WTC11 (cell line): Measurements from ENCODE around the gene NFATC2. TPM values are rescaled to one million over a fixed set of nuclear protein-coding genes. Genes with fewer than 3 reads are reported as not detected.

Experiments used
- ATAC-seq: fragments of 200-7000 bp; cut with Tn5 transposase; 2 replicates; pipeline ENCODE4 v1.10.0; 2021; ENCODE audit warnings: mild to moderate bottlenecking, moderate library complexity
- CTCF ChIA-PET: fragments of 300-600 bp; sonication (Branson Sonifier 250); formaldehyde crosslinking; loops from one replicate; lab custom pipeline; 2021; ENCODE audit warnings: antibody characterized with exemption; lab: Charles Lee
- POLR2A ChIA-PET: fragments of 350-600 bp; sonication (Branson Sonifier 250); formaldehyde crosslinking; loops from one replicate; lab custom pipeline; 2021; ENCODE audit warnings: antibody characterized with exemption; lab: Charles Lee
- DNase-seq: peaks from one replicate; pipeline ENCODE4 v3.0.0; 2021; ENCODE audit warnings: low spot score
- H3K27ac Mint-ChIP-seq: 2 replicates; pipeline ENCODE4 v1.8.0; 2021; ENCODE audit warnings: mixed read lengths
- H3K27me3 Mint-ChIP-seq: 2 replicates; pipeline ENCODE4 v1.8.0; 2021; ENCODE audit warnings: low read depth, mild to moderate bottlenecking, moderate library complexity, mixed read lengths
- H3K36me3 Mint-ChIP-seq: 2 replicates; pipeline ENCODE4 v1.8.0; 2021; ENCODE audit warnings: mixed read lengths
- H3K4me1 Mint-ChIP-seq: 2 replicates; pipeline ENCODE4 v1.8.0; 2022; ENCODE audit warnings: mixed read lengths
- H3K4me3 Mint-ChIP-seq: 2 replicates; pipeline ENCODE4 v1.8.0; 2021; ENCODE audit warnings: mild to moderate bottlenecking, moderate library complexity, mixed read lengths
- H3K9me3 Mint-ChIP-seq: 2 replicates; pipeline ENCODE4 v1.8.0; 2021; ENCODE audit warnings: mixed read lengths
- CREB1 ChIP-seq: sonication (generic); formaldehyde crosslinking; IDR thresholded peaks from 2 replicates; pipeline ENCODE4 v1.8.0; 2023; ENCODE audit warnings: mild to moderate bottlenecking, missing genetic modification reagents
- ELF4 ChIP-seq: sonication (generic); formaldehyde crosslinking; IDR thresholded peaks from 2 replicates; pipeline ENCODE4 v1.8.1; 2022; ENCODE audit warnings: low read depth, mild to moderate bottlenecking, moderate library complexity, missing genetic modification reagents
- EMX1 ChIP-seq: fragments of 250-450 bp; sonication (Bioruptor Pico); IDR thresholded peaks from 2 replicates; pipeline ENCODE4 v1.8.0; 2021; ENCODE audit warnings: mild to moderate bottlenecking
- FOXP1 ChIP-seq: sonication (generic); formaldehyde crosslinking; IDR thresholded peaks from 2 replicates; pipeline ENCODE4 v1.8.0; 2022; ENCODE audit warnings: missing genetic modification reagents, mild to moderate bottlenecking, moderate library complexity, borderline replicate concordance
- GRHL2 ChIP-seq: fragments of 250-450 bp; sonication (Bioruptor Pico); IDR thresholded peaks from 2 replicates; pipeline ENCODE4 v1.8.0; 2022; ENCODE audit warnings: mild to moderate bottlenecking, moderate library complexity; ENCODE audit not compliant: insufficient replicate concordance, severe bottlenecking
- NFE2L1 ChIP-seq: sonication (generic); formaldehyde crosslinking; IDR thresholded peaks from 2 replicates; pipeline ENCODE4 v1.8.1; 2023; ENCODE audit warnings: missing genetic modification reagents
- SP1 ChIP-seq: sonication (generic); formaldehyde crosslinking; conservative IDR thresholded peaks from 2 replicates; pipeline ENCODE4 v1.8.1; 2022; ENCODE audit warnings: missing genetic modification reagents
- TEAD4 ChIP-seq: sonication (generic); formaldehyde crosslinking; IDR thresholded peaks from 2 replicates; pipeline ENCODE4 v1.8.0; 2022; ENCODE audit warnings: mild to moderate bottlenecking, missing genetic modification reagents
- TP53 ChIP-seq: sonication (generic); formaldehyde crosslinking; IDR thresholded peaks from 2 replicates; pipeline ENCODE4 v1.8.1; 2023; ENCODE audit warnings: mild to moderate bottlenecking, missing genetic modification reagents
- USF1 ChIP-seq: sonication (generic); formaldehyde crosslinking; IDR thresholded peaks from 2 replicates; pipeline ENCODE4 v1.8.0; 2022; ENCODE audit warnings: mild to moderate bottlenecking, missing genetic modification reagents
- ZNF263 ChIP-seq: sonication (generic); formaldehyde crosslinking; IDR thresholded peaks from 2 replicates; pipeline ENCODE4 v1.8.1; 2022; ENCODE audit warnings: low read depth, mild to moderate bottlenecking, moderate library complexity, missing genetic modification reagents
- ZNF317 ChIP-seq: sonication (generic); formaldehyde crosslinking; IDR thresholded peaks from 2 replicates; pipeline ENCODE4 v1.8.1; 2023; ENCODE audit warnings: low read depth, mild to moderate bottlenecking, moderate library complexity, missing genetic modification reagents, borderline replicate concordance
- total RNA-seq: library from RNA; stranded (reverse); gene quantifications from 3 replicates; pipeline ENCODE4 v1.2.3, GENCODE V29; 2021
- TF ChIP-seq, protein P1 (sequence below): fragments of 250-450 bp; sonication (Bioruptor Pico); IDR thresholded peaks from 2 replicates; pipeline ENCODE4 v1.9.0; 2021; ENCODE audit warnings: mild to moderate bottlenecking
- TF ChIP-seq, protein P2 (sequence below): sonication (generic); formaldehyde crosslinking; IDR thresholded peaks from 2 replicates; pipeline ENCODE4 v1.8.0; 2023; ENCODE audit warnings: mild to moderate bottlenecking, missing genetic modification reagents
- TF ChIP-seq, protein P3 (sequence below): fragments of 250-450 bp; sonication (Bioruptor Pico); IDR thresholded peaks from 2 replicates; pipeline ENCODE4 v1.9.0; 2021; ENCODE audit warnings: moderate library complexity, mild to moderate bottlenecking, inconsistent platforms, borderline replicate concordance

The NFATC2 gene
- total RNA-seq, 1 experiment from 2014 or later: 1.7 TPM

DNA sequence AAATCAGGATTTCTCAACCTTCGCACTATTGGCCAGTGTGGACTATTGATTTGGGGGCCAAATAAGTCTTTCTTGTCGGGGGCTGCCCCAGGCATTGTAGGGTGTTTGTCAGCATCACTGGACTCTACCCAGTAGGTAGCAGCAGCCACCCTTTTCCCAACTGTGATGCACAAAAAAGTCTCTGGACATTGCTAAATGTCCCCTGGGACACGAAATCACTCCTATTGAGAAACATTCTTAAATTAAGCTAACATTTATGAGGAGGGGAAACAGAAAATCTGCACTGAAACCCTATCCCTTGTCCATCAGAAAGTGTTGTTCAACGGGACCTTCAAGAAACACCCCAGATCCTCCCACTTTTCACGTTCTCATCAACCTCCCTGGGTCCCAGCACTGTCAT lies 54.2 kb downstream of the NFATC2 start (continued):
- TF ChIP-seq, protein P1, sequence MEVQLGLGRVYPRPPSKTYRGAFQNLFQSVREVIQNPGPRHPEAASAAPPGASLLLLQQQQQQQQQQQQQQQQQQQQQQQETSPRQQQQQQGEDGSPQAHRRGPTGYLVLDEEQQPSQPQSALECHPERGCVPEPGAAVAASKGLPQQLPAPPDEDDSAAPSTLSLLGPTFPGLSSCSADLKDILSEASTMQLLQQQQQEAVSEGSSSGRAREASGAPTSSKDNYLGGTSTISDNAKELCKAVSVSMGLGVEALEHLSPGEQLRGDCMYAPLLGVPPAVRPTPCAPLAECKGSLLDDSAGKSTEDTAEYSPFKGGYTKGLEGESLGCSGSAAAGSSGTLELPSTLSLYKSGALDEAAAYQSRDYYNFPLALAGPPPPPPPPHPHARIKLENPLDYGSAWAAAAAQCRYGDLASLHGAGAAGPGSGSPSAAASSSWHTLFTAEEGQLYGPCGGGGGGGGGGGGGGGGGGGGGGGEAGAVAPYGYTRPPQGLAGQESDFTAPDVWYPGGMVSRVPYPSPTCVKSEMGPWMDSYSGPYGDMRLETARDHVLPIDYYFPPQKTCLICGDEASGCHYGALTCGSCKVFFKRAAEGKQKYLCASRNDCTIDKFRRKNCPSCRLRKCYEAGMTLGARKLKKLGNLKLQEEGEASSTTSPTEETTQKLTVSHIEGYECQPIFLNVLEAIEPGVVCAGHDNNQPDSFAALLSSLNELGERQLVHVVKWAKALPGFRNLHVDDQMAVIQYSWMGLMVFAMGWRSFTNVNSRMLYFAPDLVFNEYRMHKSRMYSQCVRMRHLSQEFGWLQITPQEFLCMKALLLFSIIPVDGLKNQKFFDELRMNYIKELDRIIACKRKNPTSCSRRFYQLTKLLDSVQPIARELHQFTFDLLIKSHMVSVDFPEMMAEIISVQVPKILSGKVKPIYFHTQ (CRISPR knock-in tag): no peak
- TF ChIP-seq SP1 (CRISPR knock-in tag) (no peak), ZNF317 (CRISPR knock-in tag) (no peak)

- H3K4me1 Mint-ChIP-seq: peaks cover 20% of the 10 kb centered on the region
- POLR2A ChIA-PET: no interaction called here
- no peak for DNase-seq
- no peak overlapping the region for H3K4me3 Mint-ChIP-seq
- H3K9me3 Mint-ChIP-seq: no peaks in the 10 kb centered on the region
- no peaks in the 10 kb centered on the region for H3K36me3 Mint-ChIP-seq
- TF ChIP-seq CREB1 (CRISPR knock-in tag) (no peak), ELF4 (CRISPR knock-in tag) (no peak), NFE2L1 (CRISPR knock-in tag) (no peak), TP53 (CRISPR knock-in tag) (no peak)
- TF ChIP-seq, protein P2, sequence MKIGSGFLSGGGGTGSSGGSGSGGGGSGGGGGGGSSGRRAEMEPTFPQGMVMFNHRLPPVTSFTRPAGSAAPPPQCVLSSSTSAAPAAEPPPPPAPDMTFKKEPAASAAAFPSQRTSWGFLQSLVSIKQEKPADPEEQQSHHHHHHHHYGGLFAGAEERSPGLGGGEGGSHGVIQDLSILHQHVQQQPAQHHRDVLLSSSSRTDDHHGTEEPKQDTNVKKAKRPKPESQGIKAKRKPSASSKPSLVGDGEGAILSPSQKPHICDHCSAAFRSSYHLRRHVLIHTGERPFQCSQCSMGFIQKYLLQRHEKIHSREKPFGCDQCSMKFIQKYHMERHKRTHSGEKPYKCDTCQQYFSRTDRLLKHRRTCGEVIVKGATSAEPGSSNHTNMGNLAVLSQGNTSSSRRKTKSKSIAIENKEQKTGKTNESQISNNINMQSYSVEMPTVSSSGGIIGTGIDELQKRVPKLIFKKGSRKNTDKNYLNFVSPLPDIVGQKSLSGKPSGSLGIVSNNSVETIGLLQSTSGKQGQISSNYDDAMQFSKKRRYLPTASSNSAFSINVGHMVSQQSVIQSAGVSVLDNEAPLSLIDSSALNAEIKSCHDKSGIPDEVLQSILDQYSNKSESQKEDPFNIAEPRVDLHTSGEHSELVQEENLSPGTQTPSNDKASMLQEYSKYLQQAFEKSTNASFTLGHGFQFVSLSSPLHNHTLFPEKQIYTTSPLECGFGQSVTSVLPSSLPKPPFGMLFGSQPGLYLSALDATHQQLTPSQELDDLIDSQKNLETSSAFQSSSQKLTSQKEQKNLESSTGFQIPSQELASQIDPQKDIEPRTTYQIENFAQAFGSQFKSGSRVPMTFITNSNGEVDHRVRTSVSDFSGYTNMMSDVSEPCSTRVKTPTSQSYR (CRISPR knock-in tag): no peak
- no peak overlapping the region for H3K27ac Mint-ChIP-seq
- CTCF ChIA-PET: no interaction called here
- no peaks in the 10 kb centered on the region for H3K27me3 Mint-ChIP-seq
- ATAC-seq: no peak; the same call in 1 of the 2 replicates
Measured at GRCh38 chr20:51487565-51488268, 54.8 kb downstream of the NFATC2 start.

DNA sequence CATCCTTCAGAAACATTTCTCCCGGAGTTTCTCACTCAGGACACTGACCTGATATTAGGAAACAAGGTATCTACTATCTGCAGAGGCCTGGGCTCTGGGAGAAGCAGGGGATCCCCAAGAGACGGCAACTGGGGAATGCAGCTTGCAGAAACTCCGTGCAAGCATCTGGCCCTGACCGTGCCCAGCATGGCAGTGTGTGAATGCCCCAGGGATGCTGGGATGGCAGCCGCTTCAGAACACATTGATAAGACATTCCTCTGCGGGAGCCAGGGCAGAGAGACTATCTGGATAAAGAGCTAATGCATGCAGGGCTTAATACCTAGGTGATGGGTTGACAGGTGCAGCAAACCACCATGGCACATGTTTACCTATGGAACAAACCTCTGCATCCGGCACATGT lies 55.4 kb downstream of the NFATC2 start:
- ChIA-PET CTCF (no interaction called here), POLR2A (no interaction called here)
- Mint-ChIP-seq H3K27me3 (no peaks in the 10 kb centered on the region), H3K9me3 (no peaks in the 10 kb centered on the region), H3K4me1 (peaks cover 15% of the 10 kb centered on the region), H3K36me3 (no peaks in the 10 kb centered on the region), H3K4me3 (no peak overlapping the region), H3K27ac (no peak overlapping the region)
- ATAC-seq (no peak), DNase-seq (no peak)
- no peak for TF ChIP-seq USF1 (CRISPR knock-in tag)
- no peak for TF ChIP-seq EMX1 (CRISPR knock-in tag)
- no peak for TF ChIP-seq FOXP1
- no peak for TF ChIP-seq TEAD4 (CRISPR knock-in tag)
- no peak for TF ChIP-seq NFE2L1 (CRISPR knock-in tag)
- no peak for TF ChIP-seq GRHL2 (CRISPR knock-in tag)
- TF ChIP-seq, protein P3, sequence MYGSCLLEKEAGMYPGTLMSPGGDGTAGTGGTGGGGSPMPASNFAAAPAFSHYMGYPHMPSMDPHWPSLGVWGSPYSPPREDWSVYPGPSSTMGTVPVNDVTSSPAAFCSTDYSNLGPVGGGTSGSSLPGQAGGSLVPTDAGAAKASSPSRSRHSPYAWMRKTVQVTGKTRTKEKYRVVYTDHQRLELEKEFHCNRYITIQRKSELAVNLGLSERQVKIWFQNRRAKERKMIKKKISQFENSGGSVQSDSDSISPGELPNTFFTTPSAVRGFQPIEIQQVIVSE: no peak
- TF ChIP-seq ZNF263 (CRISPR knock-in tag): no peak
